Measurements from ENCODE around the gene MAP4K3.

- no peak for TF ChIP-seq EZH2 (IDR thresholded peaks at IDR 0.05)
- no peak for TF ChIP-seq POLR2AphosphoS5 (IDR thresholded peaks at IDR 0.05; ENCODE audit: borderline replicate concordance, low read depth, low read length)
Measured at GRCh38 chr2:39481611-39482010, 44.5 kb upstream of the MAP4K3 start.

Measured in SK-N-MC (cell line).